GM13976 (cell line): Measurements from ENCODE around the gene C2orf15.

ENCODE experiments used
- DNase-seq: peaks from one replicate; pipeline ENCODE4 v3.0.0; 2012; ENCODE audit warnings: low spot score
- in situ Hi-C: fragments of 300-500 bp; cut with MboI; formaldehyde crosslinking; loops from one replicate; pipeline ENCODE4 v1.12.0; 2022; ENCODE audit warnings: low sequenced_read_pairs, mixed read lengths, inconsistent platforms; ENCODE audit not compliant: unreplicated experiment
- TF ChIP-seq, protein P1 (sequence below): IDR thresholded peaks from 2 replicates; pipeline ENCODE4 v1.5.1; 2012; ENCODE audit warnings: borderline replicate concordance, mild to moderate bottlenecking; ENCODE audit not compliant: insufficient read depth; ENCODE audit errors: extremely low read depth, missing control alignments, control extremely low read depth

C2orf15 gene

GRCh38 chr2:99159594-99159993 lies 18.1 kb downstream of the C2orf15 start:
- TF ChIP-seq, protein P1, sequence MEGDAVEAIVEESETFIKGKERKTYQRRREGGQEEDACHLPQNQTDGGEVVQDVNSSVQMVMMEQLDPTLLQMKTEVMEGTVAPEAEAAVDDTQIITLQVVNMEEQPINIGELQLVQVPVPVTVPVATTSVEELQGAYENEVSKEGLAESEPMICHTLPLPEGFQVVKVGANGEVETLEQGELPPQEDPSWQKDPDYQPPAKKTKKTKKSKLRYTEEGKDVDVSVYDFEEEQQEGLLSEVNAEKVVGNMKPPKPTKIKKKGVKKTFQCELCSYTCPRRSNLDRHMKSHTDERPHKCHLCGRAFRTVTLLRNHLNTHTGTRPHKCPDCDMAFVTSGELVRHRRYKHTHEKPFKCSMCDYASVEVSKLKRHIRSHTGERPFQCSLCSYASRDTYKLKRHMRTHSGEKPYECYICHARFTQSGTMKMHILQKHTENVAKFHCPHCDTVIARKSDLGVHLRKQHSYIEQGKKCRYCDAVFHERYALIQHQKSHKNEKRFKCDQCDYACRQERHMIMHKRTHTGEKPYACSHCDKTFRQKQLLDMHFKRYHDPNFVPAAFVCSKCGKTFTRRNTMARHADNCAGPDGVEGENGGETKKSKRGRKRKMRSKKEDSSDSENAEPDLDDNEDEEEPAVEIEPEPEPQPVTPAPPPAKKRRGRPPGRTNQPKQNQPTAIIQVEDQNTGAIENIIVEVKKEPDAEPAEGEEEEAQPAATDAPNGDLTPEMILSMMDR = no peak

DNA sequence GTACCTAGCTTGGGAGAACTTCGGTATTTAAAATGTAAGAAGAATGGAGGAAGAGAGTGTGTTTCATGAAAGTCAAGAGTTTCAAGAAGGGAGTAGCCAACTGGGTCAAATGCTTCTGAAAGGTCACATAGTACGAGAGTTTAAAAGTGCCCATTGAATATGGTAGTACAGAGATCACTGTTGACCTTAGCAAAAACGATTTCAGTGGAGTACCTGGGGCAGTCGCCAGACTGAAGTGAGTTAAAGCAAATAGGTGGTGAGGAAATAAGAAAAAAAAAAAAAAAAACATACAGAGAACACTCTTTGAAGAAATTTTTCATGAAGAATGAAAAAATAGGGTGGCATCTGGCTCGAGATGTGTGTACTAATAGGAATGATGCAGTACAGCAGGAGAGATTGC lies 24.7 kb downstream of the C2orf15 start:
- TF ChIP-seq, protein P1 = no peak
- in situ Hi-C loops = no loop called here
- no peak for DNase-seq

More at GRCh38 chr2:99159594-99159993, 18.1 kb downstream of the C2orf15 start:
- in situ Hi-C loops = no loop called here
- no peak for DNase-seq

DNA sequence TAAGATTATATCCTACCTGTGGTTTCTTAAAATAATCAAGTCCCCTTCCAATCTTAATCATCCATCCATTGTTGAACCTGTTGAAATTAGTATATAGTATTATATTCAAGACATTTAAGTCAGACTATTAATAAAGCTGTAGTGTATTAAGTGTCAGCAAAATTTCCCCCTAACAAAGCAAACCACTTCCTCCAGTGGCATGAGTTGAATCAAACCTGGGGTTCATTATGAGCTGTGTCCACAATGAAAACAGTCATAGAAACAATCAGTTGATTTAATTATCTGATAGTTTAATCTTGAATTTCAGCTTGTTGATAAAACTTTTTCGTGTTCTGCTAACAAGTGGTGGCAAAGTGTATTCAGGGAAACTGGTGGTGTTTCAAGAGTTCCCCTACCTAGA lies 28.0 kb downstream of the C2orf15 start:
- TF ChIP-seq, protein P1 = no peak
- in situ Hi-C loops = no loop called here
- no peak for DNase-seq

- TF ChIP-seq, protein P1 = no peak
- in situ Hi-C loops = no loop called here
- no peak for DNase-seq
Measured at GRCh38 chr2:99171377-99172140, 30.1 kb downstream of the C2orf15 start.

- peak; percentile 87 for DNase-seq
- TF ChIP-seq, protein P1 = no peak
- in situ Hi-C loops = loop anchor here (25.0 kb wide), 1 partner anchor 306 kb away; the partner anchor contains the start of gene REV1
Measured at GRCh38 chr2:99180755-99181623, 39.5 kb downstream of the C2orf15 start, which contains the start of the genes MITD1 and MRPL30. Gene MITD1, minus strand, starts transcription at chr2:99181058. Its CDS starts 77 bp downstream, at chr2:99180981. Gene MRPL30, plus strand, starts transcription at chr2:99181184. Its CDS starts 5,020 bp downstream, at chr2:99186204.

DNA sequence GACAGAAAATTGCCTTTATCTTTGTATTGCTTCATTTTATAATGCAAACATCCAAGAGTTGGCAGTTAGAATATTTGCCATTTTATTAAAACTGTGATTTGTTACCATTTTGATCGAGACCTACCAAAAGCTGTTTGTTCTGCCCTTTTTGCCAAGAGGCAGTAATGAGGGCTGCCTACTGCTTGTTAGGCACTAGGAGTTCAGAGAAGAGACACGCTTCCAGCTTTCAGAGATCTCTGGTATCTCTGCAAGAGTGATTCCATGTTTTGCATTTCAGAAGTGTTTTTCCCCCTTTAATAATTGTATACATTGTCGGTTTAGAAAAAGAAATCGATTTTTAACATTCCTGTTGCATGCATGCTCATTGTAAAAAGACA lies 40.1 kb downstream of the C2orf15 start:
- TF ChIP-seq, protein P1 = no peak
- in situ Hi-C loops = loop anchor here (25.0 kb wide), 1 partner anchor 306 kb away; the partner anchor contains the start of gene REV1
- DNase-seq = peak; percentile 25
